DOHH2 (cell line): Measurements from ENCODE around the gene CTCF.
A peak's percentile ranks its signal among the peaks of the same experiment; 100 is the strongest.

ENCODE experiments used
- H3F3A ChIP-seq: fragments of 200-600 bp; sonication (generic), shearing (Covaris generic); 2 replicates; pipeline ENCODE4 v1.6.0; 2016; ENCODE audit warnings: antibody characterized with exemption, mild to moderate bottlenecking; ENCODE audit not compliant: control insufficient read depth, insufficient read depth
- H3K27ac ChIP-seq: fragments of 200-600 bp; sonication (generic); 2 replicates; pipeline ENCODE4 v1.5.1; 2014; ENCODE audit warnings: low read depth, mild to moderate bottlenecking, low read length, moderate library complexity
- H3K27me3 ChIP-seq: fragments of 200-600 bp; sonication (generic); 2 replicates; pipeline ENCODE4 v1.6.1; 2014; ENCODE audit warnings: mild to moderate bottlenecking, low read length, mixed read lengths; ENCODE audit not compliant: control insufficient read depth
- H3K36me3 ChIP-seq: fragments of 200-600 bp; sonication (generic); 2 replicates; pipeline ENCODE4 v1.6.1; 2014; ENCODE audit warnings: mild to moderate bottlenecking, low read length, moderate library complexity, mixed read lengths; ENCODE audit not compliant: control insufficient read depth
- H3K4me1 ChIP-seq: fragments of 200-600 bp; sonication (generic); 2 replicates; pipeline ENCODE4 v1.6.1; 2014; ENCODE audit warnings: mild to moderate bottlenecking, low read length, mixed read lengths; ENCODE audit not compliant: control insufficient read depth
- H3K4me2 ChIP-seq: fragments of 200-600 bp; sonication (generic); 2 replicates; pipeline ENCODE4 v1.6.0; 2014; ENCODE audit warnings: mild to moderate bottlenecking, low read length, moderate library complexity
- H3K4me3 ChIP-seq: fragments of 200-600 bp; sonication (generic); 2 replicates; pipeline ENCODE4 v1.5.1; 2014; ENCODE audit warnings: mild to moderate bottlenecking, low read length, mixed read lengths
- H3K79me2 ChIP-seq: fragments of 200-600 bp; sonication (generic); 2 replicates; pipeline ENCODE4 v1.6.1; 2014; ENCODE audit warnings: mild to moderate bottlenecking, low read length, mixed read lengths; ENCODE audit not compliant: control insufficient read depth
- H3K9me2 ChIP-seq: fragments of 200-600 bp; sonication (generic); replicated peaks from 2 replicates; pipeline ENCODE4 v1.6.1; 2014; ENCODE audit warnings: mild to moderate bottlenecking, low read length, mixed read lengths; ENCODE audit not compliant: control insufficient read depth
- H3K9me3 ChIP-seq: fragments of 200-600 bp; sonication (generic); 2 replicates; pipeline ENCODE4 v1.6.1; 2014; ENCODE audit warnings: antibody characterized with exemption, low read length, mixed read lengths; ENCODE audit not compliant: control insufficient read depth, insufficient read depth
- H4K20me1 ChIP-seq: fragments of 200-600 bp; sonication (generic); 2 replicates; pipeline ENCODE4 v1.6.0; 2014; ENCODE audit warnings: low read depth, mild to moderate bottlenecking, antibody characterized with exemption, low read length, moderate library complexity; ENCODE audit not compliant: control insufficient read depth, insufficient read depth
- CTCF ChIP-seq: fragments of 200-600 bp; sonication (generic); IDR thresholded peaks from one replicate; pipeline ENCODE4 v1.5.1; 2014; ENCODE audit warnings: antibody characterized with exemption, mild to moderate bottlenecking, low read depth, low read length; ENCODE audit not compliant: poor library complexity, severe bottlenecking
- EZH2phosphoT487 ChIP-seq: fragments of 200-600 bp; sonication (generic); IDR thresholded peaks from 2 replicates; pipeline ENCODE4 v1.6.1; 2017; ENCODE audit warnings: borderline replicate concordance, mild to moderate bottlenecking, antibody characterized with exemption, low read length, moderate library complexity, mixed read lengths

Gene CTCF

GRCh38 chr16:67672306-67672705 is 110.0 kb downstream of the CTCF start:
- Histone ChIP-seq H3K9me2 (no peaks in the 10 kb centered on the region), H3K27ac (no peak overlapping the region), H3K4me1 (peaks cover 32% of the 10 kb centered on the region), H3K9me3 (no peaks in the 10 kb centered on the region), H3K4me3 (no peak overlapping the region), H3K79me2 (no peaks in the 10 kb centered on the region), H4K20me1 (no peaks in the 10 kb centered on the region), H3F3A (0 out of 2 replicates have a peak, but pooled peaks cover 2% of the 10 kb centered on the region), H3K27me3 (no peaks in the 10 kb centered on the region), H3K36me3 (no peaks in the 10 kb centered on the region), H3K4me2 (no peak overlapping the region)
- TF ChIP-seq EZH2phosphoT487 (no peak), CTCF (no peak)

GRCh38 chr16:67672739-67673662 is 110.7 kb downstream of the CTCF start:
- Histone ChIP-seq H3K4me2 (no peak overlapping the region), H3F3A (0 out of 2 replicates have a peak, but pooled peaks cover 2% of the 10 kb centered on the region), H3K9me3 (no peaks in the 10 kb centered on the region), H3K9me2 (no peaks in the 10 kb centered on the region), H3K79me2 (no peaks in the 10 kb centered on the region), H3K4me3 (no peak overlapping the region), H3K36me3 (no peaks in the 10 kb centered on the region), H3K4me1 (peaks cover 25% of the 10 kb centered on the region), H3K27me3 (no peaks in the 10 kb centered on the region), H4K20me1 (no peaks in the 10 kb centered on the region), H3K27ac (no peak overlapping the region)
- TF ChIP-seq EZH2phosphoT487 (no peak), CTCF (peak; percentile 88)

- Histone ChIP-seq H3K36me3 (no peaks in the 10 kb centered on the region), H3K4me2 (no peak overlapping the region), H3K79me2 (no peaks in the 10 kb centered on the region), H3K4me1 (peaks cover 16% of the 10 kb centered on the region), H3K9me3 (no peaks in the 10 kb centered on the region), H3K9me2 (no peaks in the 10 kb centered on the region), H3K27ac (no peak overlapping the region), H4K20me1 (no peaks in the 10 kb centered on the region), H3K4me3 (no peak overlapping the region), H3F3A (no peaks in the 10 kb centered on the region), H3K27me3 (no peaks in the 10 kb centered on the region)
- no peak for TF ChIP-seq CTCF
- TF ChIP-seq EZH2phosphoT487 = no peak
These were observed 111.6 kb downstream of the CTCF start for GRCh38 chr16:67673712-67674580.
